Body of pancreas (tissue), 4 donors: ENCODE results near the gene PDCD4. TPM values are rescaled to one million over a fixed set of nuclear protein-coding genes. Genes with fewer than 3 reads are reported as not detected.

Experiments used
- ATAC-seq: fragments of 150-250 bp; one replicate; pipeline ENCODE4 v1.9.1; 2016
- DNase-seq, 4 donors: peaks; one replicate each; pipeline ENCODE4 v3.0.0-alpha.2; 2019
- H3K27ac ChIP-seq, 4 donors: fragments of 200-600 bp; sonication (generic); 1 replicate in 3 of 4; 2 replicates in 1 of 4; pipeline versions ENCODE4 v1.5.1 to v1.6.1; 2016 to 2019; ENCODE audit warnings: mild to moderate bottlenecking in 1 of 4, mixed read lengths in 1 of 4, moderate library complexity in 1 of 4
- H3K27me3 ChIP-seq, 2 donors: fragments of 200-600 bp; sonication (generic); one replicate each; pipeline ENCODE4 v1.6.0; 2016; ENCODE audit warnings: mild to moderate bottlenecking in 1 of 2
- H3K36me3 ChIP-seq, 2 donors: fragments of 200-600 bp; sonication (generic); replicated peaks in 1 of 2; 2 replicates each; pipeline ENCODE4 v1.5.1; 2016; ENCODE audit warnings: low read depth in 2 of 2; ENCODE audit not compliant: insufficient read depth in 1 of 2
- H3K4me1 ChIP-seq: fragments of 200-600 bp; sonication (generic); one replicate; pipeline ENCODE4 v1.6.0; 2016
- H3K4me3 ChIP-seq, 2 donors: fragments of 200-600 bp; sonication (generic); 1 replicate in 1 of 2; 2 replicates in 1 of 2; pipeline ENCODE4 v1.5.1; 2016 to 2019
- H3K9me3 ChIP-seq, 3 donors: fragments of 200-600 bp; sonication (generic); 1 replicate in 2 of 3; 2 replicates in 1 of 3; pipeline ENCODE4 v1.5.1; 2016
- POLR2A ChIP-seq, 3 donors: fragments of 450-650 bp; IDR thresholded peaks; one replicate each; pipeline ENCODE4 v1.6.1; 2016; ENCODE audit warnings: antibody characterized with exemption in 3 of 3, mild to moderate bottlenecking in 2 of 3
- WGBS, 2 donors: methylation state at CpG; one replicate each; pipeline ENCODE4 v1.1.5; 2017; 5-methylcytosine and 5-hydroxymethylcytosine counted together
- intact Hi-C: fragments of 100-400 bp; cut with DNase I; formaldehyde crosslinking; loops from one replicate; pipeline ENCODE4 v1.15.1; 2023
- total RNA-seq, 2 donors: library from RNA; depleted of rRNA; stranded (reverse); fragments of >200 nt; gene quantifications; one replicate each; pipeline ENCODE4 v1.1.0, GENCODE V29; 2016
- TF ChIP-seq, protein P1 (sequence below), 7 experiments: fragments of 450-650 bp in 4 of 7; fragments of 200-600 bp in 3 of 7; sonication (generic) in 3 of 7; IDR thresholded peaks; one replicate each; pipeline ENCODE4 v1.5.1; 2016 to 2019; ENCODE audit warnings: antibody characterized with exemption in 7 of 7

Gene PDCD4
- total RNA-seq, 2 donors from 2014 or later, result 332 to 458 TPM

DNA sequence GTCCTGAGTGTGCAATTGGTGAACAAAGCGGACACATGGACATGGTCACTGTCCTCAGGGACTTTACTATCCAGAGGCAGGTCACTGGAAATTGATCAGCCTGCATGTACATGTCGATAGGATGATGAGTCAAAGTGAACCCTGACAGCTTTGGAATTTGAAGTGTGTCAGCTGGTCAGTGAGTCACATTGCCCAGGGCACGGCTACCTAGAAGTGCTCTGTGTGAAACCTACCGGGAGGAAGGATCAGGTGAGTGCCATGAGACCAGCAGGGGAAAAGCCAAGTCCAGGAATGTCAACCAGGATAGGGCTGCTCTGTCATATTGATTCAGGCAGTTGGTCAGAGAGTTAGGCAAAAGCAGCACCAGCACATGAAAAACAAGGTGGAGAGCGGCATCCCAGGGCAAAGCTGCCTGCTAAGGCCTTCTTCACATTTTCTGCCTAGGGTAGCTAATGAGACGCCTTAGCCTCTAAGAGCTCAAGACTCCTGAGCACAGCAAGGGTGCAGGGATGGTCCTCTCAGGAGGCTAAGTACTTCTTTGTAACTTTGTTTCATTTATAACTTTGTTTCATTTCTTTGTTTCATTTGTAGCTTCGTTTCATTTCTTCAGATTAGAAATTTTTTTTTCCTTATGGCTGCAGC is 19.4 kb upstream of the PDCD4 start:
- TF ChIP-seq, protein P1, sequence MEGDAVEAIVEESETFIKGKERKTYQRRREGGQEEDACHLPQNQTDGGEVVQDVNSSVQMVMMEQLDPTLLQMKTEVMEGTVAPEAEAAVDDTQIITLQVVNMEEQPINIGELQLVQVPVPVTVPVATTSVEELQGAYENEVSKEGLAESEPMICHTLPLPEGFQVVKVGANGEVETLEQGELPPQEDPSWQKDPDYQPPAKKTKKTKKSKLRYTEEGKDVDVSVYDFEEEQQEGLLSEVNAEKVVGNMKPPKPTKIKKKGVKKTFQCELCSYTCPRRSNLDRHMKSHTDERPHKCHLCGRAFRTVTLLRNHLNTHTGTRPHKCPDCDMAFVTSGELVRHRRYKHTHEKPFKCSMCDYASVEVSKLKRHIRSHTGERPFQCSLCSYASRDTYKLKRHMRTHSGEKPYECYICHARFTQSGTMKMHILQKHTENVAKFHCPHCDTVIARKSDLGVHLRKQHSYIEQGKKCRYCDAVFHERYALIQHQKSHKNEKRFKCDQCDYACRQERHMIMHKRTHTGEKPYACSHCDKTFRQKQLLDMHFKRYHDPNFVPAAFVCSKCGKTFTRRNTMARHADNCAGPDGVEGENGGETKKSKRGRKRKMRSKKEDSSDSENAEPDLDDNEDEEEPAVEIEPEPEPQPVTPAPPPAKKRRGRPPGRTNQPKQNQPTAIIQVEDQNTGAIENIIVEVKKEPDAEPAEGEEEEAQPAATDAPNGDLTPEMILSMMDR (IDR thresholded peaks at IDR 0.05), result peak in 1 of 7 experiments; percentile 19
- TF ChIP-seq POLR2A (IDR thresholded peaks at IDR 0.05), result peak in 2 of 3 donors; percentile 36 to 39
- intact Hi-C loops, result no loop called here
- Histone ChIP-seq H3K36me3 (no peaks in the 10 kb centered on the region), H3K4me1 (peaks cover 84% of the 10 kb centered on the region), H3K27me3 (no peaks in the 10 kb centered on the region), H3K27ac (peak overlapping the region; percentile 70 to 96 (median 80)), H3K4me3 (no peak overlapping the region), H3K9me3 (no peaks in the 10 kb centered on the region)
- WGBS, 2 donors, result 28 to 39% methylated on average over 7 of the region's 7 CpGs
- DNase-seq, result peak; percentile 77 to 90 (median 88)
- peak; percentile 95 for ATAC-seq

DNA sequence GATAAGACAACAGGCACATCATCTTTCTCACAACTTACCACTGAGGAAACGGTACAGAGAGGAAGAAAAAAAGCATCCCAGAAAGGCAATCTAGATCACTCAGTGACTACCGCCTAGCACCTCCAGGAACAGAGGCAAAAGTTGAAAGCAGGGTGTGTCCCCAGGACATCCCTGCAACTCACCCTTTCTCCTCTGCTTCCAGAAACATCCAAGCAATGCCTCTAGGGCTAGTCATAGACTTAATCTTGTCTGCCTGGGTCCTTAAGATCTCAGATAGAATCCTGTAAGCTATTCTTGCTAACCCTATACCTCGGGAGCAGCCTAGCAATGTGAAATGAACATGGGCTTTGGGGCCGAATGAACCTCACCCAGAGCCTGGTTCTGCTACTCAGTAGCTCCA is 18.8 kb upstream of the PDCD4 start:
- Histone ChIP-seq H3K36me3 (no peaks in the 10 kb centered on the region), H3K9me3 (no peaks in the 10 kb centered on the region), H3K27me3 (no peaks in the 10 kb centered on the region), H3K4me3 (no peak overlapping the region), H3K27ac (peak overlapping the region; percentile 70 to 96 (median 80)), H3K4me1 (peaks cover 84% of the 10 kb centered on the region)
- TF ChIP-seq, protein P1 (IDR thresholded peaks at IDR 0.05), result no peak
- TF ChIP-seq POLR2A (IDR thresholded peaks at IDR 0.05), result no peak
- ATAC-seq (no peak), DNase-seq (no peak)
- WGBS, 2 donors, result 61 to 73% methylated on average over 4 of the region's 4 CpGs
- intact Hi-C loops, result no loop called here

DNA sequence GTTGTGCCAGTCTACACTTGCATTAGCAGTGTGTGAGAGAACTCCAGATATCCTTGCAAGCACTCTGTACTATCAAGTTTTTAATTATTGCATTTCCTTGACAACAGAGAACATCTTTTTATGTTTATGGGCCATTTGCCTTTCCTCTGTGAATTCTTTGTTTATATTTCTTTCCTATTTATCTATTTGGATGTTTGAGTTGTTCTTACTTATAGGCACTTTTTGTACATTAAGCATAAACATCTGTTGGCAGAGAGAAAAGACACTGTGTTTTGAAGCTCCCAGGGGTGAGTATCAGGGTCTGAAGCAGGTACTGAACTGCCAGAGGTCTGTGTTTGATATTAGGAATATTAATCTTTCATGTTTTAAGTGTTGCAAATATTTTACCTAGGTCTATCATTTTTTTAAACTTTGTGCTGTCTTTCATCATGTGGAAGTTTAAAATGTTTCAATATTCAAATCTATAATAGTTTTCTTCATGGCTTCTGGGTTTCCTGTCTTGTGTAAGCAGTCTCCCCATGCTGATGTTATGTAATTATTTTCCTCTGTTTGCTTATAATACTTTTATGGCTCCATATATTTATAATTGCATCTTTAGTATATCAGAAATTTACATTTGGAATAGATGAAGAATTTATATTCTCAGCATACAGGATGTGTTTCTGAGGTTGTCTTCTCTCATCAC is 17.7 kb upstream of the PDCD4 start:
- no peaks in the 10 kb centered on the region for H3K9me3 ChIP-seq

DNA sequence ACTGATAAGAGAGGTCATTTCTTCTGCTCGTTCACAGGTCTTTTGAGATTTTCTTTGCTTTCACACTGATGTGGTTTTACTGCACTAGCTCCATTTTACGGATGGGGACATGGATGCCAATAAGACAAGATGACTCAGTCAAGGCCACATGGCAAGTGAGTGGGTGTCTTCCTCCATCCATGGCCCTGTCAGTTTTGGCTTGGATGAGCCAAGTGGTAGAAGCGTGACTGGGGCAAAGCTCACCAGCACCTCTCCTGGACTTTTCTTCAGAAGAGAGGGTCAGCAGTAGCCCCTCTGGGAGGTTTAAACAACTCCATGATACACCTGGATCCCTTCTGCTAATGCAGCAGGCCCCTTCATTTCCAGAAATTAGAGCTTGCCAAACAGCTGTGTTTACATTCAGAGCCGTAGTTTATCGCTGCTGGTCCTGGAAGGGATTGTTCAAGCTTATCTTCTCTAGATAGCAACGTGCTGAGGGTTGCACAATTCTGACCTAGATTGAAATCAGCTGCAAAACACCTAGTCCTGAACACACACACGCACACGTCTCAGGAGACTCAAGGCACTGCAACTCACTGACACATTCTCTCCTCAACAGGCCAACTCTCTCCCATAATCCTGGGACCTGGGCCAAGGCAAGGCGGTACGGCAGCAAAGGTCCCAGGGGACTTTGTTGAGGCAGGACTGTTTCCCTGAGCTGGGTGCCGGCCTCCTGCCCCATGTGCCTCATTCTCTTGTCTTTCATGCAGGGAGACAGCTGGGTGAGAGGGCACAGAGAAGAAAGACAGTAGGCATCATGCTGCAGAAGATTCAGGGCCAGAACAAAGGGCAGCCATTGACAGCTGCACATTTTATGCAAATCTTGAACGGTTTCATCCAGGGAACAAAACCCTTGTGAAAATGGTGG is 14.2 kb upstream of the PDCD4 start:
- DNase-seq, result peak; percentile 85 to 96 (median 90)
- Histone ChIP-seq H3K4me3 (no peak overlapping the region), H3K27ac (peak overlapping the region; percentile 76 to 95 (median 90)), H3K4me1 (peaks cover 84% of the 10 kb centered on the region), H3K9me3 (no peaks in the 10 kb centered on the region), H3K36me3 (no peaks in the 10 kb centered on the region), H3K27me3 (no peaks in the 10 kb centered on the region)
- TF ChIP-seq, protein P1 (IDR thresholded peaks at IDR 0.05), result peak in 4 of 7 experiments; percentile 31 to 44 (median 34)
- TF ChIP-seq POLR2A (IDR thresholded peaks at IDR 0.05), result peak in 2 of 3 donors; percentile 79 to 87
- ATAC-seq, result peak; percentile 81
- 11 to 19% methylated on average over 10 to 12 of the region's 12 CpGs for WGBS, 2 donors
- intact Hi-C loops, result no loop called here

More for the DNA sequence above, 17.7 kb upstream of the PDCD4 start:
- Histone ChIP-seq H3K4me3 (no peak overlapping the region), H3K27ac (peak overlapping the region; percentile 34 to 96 (median 77)), H3K27me3 (no peaks in the 10 kb centered on the region), H3K4me1 (peaks cover 84% of the 10 kb centered on the region), H3K36me3 (no peaks in the 10 kb centered on the region)
- TF ChIP-seq POLR2A (IDR thresholded peaks at IDR 0.05), result no peak
- TF ChIP-seq, protein P1 (IDR thresholded peaks at IDR 0.05), result no peak
- ATAC-seq, result no peak
- DNase-seq, result no peak
- intact Hi-C loops, result no loop called here
